Activated naive CD8-positive, alpha-beta T cell treated with anti-CD3 and anti-CD28 coated beads, Interleukin-2, amount 50 U/mL, for 24 hours (primary cell): Measurements from ENCODE around the gene TPP2.
A peak's percentile ranks its signal among the peaks of the same experiment; 100 is the strongest.

Experiments
- ATAC-seq: fragments of 150-1000 bp; cut with Tn5 transposase; one replicate; pipeline ENCODE4 v1.10.0; 2021
- DNase-seq: peaks from one replicate; pipeline ENCODE4 v3.0.0; 2021
- H3K27ac Mint-ChIP-seq: one replicate; pipeline ENCODE4 v1.8.0; 2021; ENCODE audit warnings: mild to moderate bottlenecking, mixed read lengths
- H3K27me3 Mint-ChIP-seq: one replicate; pipeline ENCODE4 v1.8.0; 2021; ENCODE audit warnings: mixed read lengths
- H3K36me3 Mint-ChIP-seq: one replicate; pipeline ENCODE4 v1.8.0; 2021; ENCODE audit warnings: low read depth, mixed read lengths
- H3K4me1 Mint-ChIP-seq: one replicate; pipeline ENCODE4 v1.8.0; 2021; ENCODE audit warnings: mixed read lengths
- H3K4me3 Mint-ChIP-seq: one replicate; pipeline ENCODE4 v1.8.0; 2021; ENCODE audit warnings: mild to moderate bottlenecking, moderate library complexity, mixed read lengths
- H3K9me3 Mint-ChIP-seq: one replicate; pipeline ENCODE4 v1.8.0; 2021; ENCODE audit warnings: mixed read lengths

The TPP2 gene

GRCh38 chr13:102596147-102597028, at the start of gene TPP2:
TPP2 (plus strand) TSS chr13:102596986; CDS start chr13:102597039, 53 bp downstream.
- DNase-seq = peak; percentile 98
- Mint-ChIP-seq H3K9me3 (no peaks in the 10 kb centered on the region), H3K27ac (peak within 1 kb of the TSS; percentile 97), H3K27me3 (no peaks in the 10 kb centered on the region), H3K4me3 (peak within 1 kb of the TSS; percentile 98), H3K36me3 (peaks cover 18% of the 10 kb centered on the region), H3K4me1 (peaks cover 69% of the 10 kb centered on the region)
- ATAC-seq = peak; percentile 94

- ATAC-seq (no peak), DNase-seq (no peak)
- Mint-ChIP-seq H3K36me3 (no peaks in the 10 kb centered on the region), H3K27ac (no peak overlapping the region), H3K4me3 (no peak overlapping the region), H3K4me1 (no peaks in the 10 kb centered on the region), H3K27me3 (no peaks in the 10 kb centered on the region), H3K9me3 (no peaks in the 10 kb centered on the region)
These were observed 48.0 kb upstream of the TPP2 start for GRCh38 chr13:102548811-102549210.

DNA sequence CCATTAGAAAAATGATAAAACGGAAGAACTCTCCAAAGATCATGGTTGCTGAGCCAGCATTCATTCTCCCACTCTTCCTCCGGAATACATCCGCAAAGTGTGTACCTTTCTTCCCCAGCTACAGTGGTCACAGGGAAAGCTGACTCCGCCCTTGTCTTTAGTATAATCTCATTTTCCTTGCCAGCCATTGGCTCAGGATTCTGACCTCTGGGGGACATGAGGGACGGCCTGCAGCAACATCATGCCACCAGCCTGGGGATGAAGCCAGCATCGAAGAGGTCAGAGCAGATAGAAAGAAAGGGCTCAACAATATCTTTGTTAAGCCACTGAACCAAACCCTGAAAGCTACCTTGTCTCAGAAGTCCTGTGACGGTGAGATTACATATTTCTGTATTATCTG, 46.3 kb upstream of the TPP2 start:
- Mint-ChIP-seq H3K4me3 (no peak overlapping the region), H3K9me3 (no peaks in the 10 kb centered on the region), H3K27ac (no peak overlapping the region), H3K4me1 (no peaks in the 10 kb centered on the region), H3K27me3 (peaks cover 5% of the 10 kb centered on the region), H3K36me3 (no peaks in the 10 kb centered on the region)
- no peak for ATAC-seq
- DNase-seq = no peak

DNA sequence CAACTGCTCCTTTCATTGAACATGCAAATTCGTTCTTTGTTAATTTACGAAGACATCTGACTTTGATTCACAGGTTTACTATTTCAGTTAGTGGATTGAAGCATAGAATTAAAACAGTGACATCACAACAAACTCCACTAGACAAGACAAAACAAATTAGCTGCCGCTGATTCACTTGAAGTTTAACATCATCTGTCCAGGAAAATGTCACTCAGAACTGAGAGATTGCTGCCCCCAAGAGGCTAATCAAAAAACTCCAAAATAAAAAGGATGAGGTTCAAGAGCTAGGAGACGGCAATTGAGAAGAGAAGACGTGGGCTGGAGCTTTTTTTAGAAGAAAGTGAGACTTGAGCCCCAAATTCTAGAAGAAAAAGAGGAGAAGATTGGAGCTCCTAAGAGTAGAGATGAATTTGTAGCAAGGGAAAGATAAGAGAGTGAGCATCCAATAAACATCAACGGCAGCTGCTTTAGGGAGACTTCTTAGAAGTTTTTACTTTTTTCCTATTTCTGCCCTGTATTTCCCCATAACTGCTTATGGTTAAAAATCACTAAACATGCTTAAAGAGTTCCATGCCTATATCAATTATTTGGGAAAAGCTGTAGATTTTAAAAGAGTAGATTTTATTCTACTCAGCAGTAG, 40.8 kb upstream of the TPP2 start:
- Mint-ChIP-seq H3K27ac (no peak overlapping the region), H3K36me3 (no peaks in the 10 kb centered on the region), H3K4me3 (no peak overlapping the region), H3K9me3 (no peaks in the 10 kb centered on the region), H3K4me1 (no peaks in the 10 kb centered on the region), H3K27me3 (peaks cover 7% of the 10 kb centered on the region)
- DNase-seq (no peak), ATAC-seq (peak; percentile 40)

- ATAC-seq = no peak
- peaks cover 7% of the 10 kb centered on the region for H3K27me3 Mint-ChIP-seq
- no peak for DNase-seq
- no peaks in the 10 kb centered on the region for H3K4me1 Mint-ChIP-seq
- H3K36me3 Mint-ChIP-seq = no peaks in the 10 kb centered on the region
- no peak overlapping the region for H3K27ac Mint-ChIP-seq
- no peaks in the 10 kb centered on the region for H3K9me3 Mint-ChIP-seq
- H3K4me3 Mint-ChIP-seq = no peak overlapping the region
These were observed 40.0 kb upstream of the TPP2 start for GRCh38 chr13:102556806-102557205.

- Mint-ChIP-seq H3K9me3 (peaks cover 4% of the 10 kb centered on the region), H3K4me1 (no peaks in the 10 kb centered on the region), H3K27me3 (peaks cover 9% of the 10 kb centered on the region), H3K36me3 (no peaks in the 10 kb centered on the region), H3K27ac (no peak overlapping the region), H3K4me3 (no peak overlapping the region)
- DNase-seq (no peak), ATAC-seq (no peak)
These were observed 38.8 kb upstream of the TPP2 start for GRCh38 chr13:102558029-102558428.

DNA sequence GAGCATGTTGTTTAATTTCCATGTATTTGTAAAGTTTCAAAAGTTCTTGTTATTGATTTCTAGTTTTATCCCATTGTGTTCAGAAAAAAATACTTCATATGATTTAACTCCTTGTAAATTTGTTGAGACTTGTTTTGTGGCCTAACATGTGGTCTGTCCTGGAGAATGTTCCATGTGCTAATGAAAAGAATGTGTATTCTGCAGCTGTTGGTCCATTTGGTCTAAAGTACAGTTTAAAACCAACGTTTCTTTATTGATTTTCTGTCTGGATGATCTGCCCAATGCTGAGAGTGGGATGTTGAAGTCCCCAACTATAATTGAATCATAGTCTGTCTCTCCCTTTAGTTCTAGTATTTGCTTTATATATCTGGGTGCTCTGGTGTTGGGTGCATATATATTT, 34.9 kb upstream of the TPP2 start:
- Mint-ChIP-seq H3K27ac (no peak overlapping the region), H3K4me1 (no peaks in the 10 kb centered on the region), H3K36me3 (no peaks in the 10 kb centered on the region), H3K27me3 (peaks cover 7% of the 10 kb centered on the region), H3K9me3 (peaks cover 4% of the 10 kb centered on the region), H3K4me3 (no peak overlapping the region)
- no peak for ATAC-seq
- no peak for DNase-seq

DNA sequence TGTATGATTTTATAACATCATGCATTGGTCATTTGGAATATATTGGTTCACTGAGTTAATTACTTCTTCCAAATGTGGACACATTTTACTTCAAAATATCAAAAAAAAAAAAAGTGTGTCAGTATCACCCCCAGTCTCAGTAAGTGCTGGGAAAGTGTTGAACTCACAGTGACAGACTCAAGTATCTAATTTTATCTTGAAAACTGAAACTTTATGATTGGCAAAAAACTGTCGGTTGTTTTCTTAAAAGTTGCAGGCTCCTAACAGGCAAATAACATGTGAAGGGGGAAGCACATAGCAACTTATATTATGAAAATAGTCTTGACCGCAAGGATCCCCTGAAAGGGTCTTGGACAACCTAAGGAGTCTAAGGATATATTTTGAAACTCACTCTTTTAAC, 33.5 kb upstream of the TPP2 start:
- no peak overlapping the region for H3K4me3 Mint-ChIP-seq
- peaks cover 7% of the 10 kb centered on the region for H3K27me3 Mint-ChIP-seq
- no peak for ATAC-seq
- H3K4me1 Mint-ChIP-seq = no peaks in the 10 kb centered on the region
- H3K36me3 Mint-ChIP-seq = no peaks in the 10 kb centered on the region
- no peak overlapping the region for H3K27ac Mint-ChIP-seq
- no peak for DNase-seq
- peaks cover 4% of the 10 kb centered on the region for H3K9me3 Mint-ChIP-seq

GRCh38 chr13:102564564-102564963, 32.2 kb upstream of the TPP2 start:
- Mint-ChIP-seq H3K27ac (no peak overlapping the region), H3K27me3 (peaks cover 7% of the 10 kb centered on the region), H3K36me3 (no peaks in the 10 kb centered on the region), H3K9me3 (peaks cover 4% of the 10 kb centered on the region), H3K4me3 (no peak overlapping the region), H3K4me1 (no peaks in the 10 kb centered on the region)
- DNase-seq (no peak), ATAC-seq (no peak)

DNA sequence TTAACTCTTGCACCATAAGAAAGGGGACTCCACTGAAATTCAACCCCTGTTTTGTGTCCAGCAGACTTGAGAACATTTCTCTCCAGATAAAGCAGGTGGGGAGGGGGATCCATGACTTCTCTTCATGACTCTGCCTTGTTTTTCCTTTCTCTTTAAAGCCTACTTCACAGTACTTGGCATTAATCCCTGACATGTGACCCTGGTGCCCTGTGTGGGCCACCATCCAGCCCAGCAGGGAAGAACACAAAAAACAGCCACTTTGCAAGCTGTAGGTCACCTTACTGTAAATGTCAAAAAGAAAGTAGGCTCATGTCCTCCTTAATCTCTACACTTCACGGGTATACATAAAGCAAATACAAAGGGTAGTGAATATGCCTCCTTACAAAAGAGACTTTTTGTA, 30.3 kb upstream of the TPP2 start:
- Mint-ChIP-seq H3K36me3 (no peaks in the 10 kb centered on the region), H3K27me3 (peaks cover 7% of the 10 kb centered on the region), H3K4me1 (no peaks in the 10 kb centered on the region), H3K4me3 (no peak overlapping the region), H3K27ac (no peak overlapping the region), H3K9me3 (peaks cover 4% of the 10 kb centered on the region)
- DNase-seq (no peak), ATAC-seq (no peak)

DNA sequence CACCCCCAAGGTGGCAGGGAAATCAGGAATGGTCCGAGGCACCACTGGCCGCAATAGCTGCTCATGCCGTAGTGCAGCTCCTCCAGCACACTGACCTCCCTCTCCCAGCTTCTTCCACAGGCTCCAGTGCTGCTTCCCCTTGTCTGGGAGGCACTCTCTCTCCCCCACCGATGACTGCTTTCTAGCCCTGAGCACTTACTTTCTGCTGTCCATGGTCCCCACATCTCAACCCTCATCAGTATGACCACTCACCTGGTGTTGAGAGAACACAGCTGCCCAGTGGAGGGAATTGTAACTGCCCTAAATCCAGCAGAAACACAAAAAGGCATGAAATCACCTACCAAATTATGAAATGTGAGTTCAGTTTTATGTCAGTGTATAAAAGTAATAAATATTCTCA, 28.9 kb upstream of the TPP2 start:
- Mint-ChIP-seq H3K4me3 (no peak overlapping the region), H3K9me3 (no peaks in the 10 kb centered on the region), H3K36me3 (no peaks in the 10 kb centered on the region), H3K4me1 (no peaks in the 10 kb centered on the region), H3K27me3 (peaks cover 6% of the 10 kb centered on the region), H3K27ac (no peak overlapping the region)
- ATAC-seq (no peak), DNase-seq (no peak)

- no peak for DNase-seq
- Mint-ChIP-seq H3K27ac (no peak overlapping the region), H3K4me1 (no peaks in the 10 kb centered on the region), H3K27me3 (peaks cover 6% of the 10 kb centered on the region), H3K36me3 (no peaks in the 10 kb centered on the region), H3K4me3 (no peak overlapping the region), H3K9me3 (no peaks in the 10 kb centered on the region)
- no peak for ATAC-seq
These were observed 27.3 kb upstream of the TPP2 start for GRCh38 chr13:102569488-102569887.

DNA sequence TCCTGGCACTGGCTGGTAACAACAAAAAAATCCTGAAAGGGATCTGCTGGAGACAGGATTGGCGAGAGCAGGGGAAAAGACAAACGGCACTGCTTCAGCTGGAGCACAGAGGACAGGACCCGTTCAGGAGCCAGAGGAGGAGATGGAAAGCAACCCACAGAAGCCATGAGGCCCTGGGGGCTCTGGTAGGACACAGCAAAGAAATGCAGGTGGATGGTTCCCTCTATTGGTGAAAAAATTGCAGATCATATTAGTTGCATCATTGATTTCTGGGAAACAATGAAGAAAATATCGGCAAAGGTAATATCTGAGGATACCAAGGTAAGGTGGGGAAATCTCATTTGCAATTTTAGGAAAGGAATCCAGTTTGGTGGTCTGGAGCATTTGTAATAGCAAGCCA, 25.7 kb upstream of the TPP2 start:
- H3K27me3 Mint-ChIP-seq = peaks cover 3% of the 10 kb centered on the region
- DNase-seq = no peak
- no peaks in the 10 kb centered on the region for H3K4me1 Mint-ChIP-seq
- ATAC-seq = no peak
- H3K4me3 Mint-ChIP-seq = no peak overlapping the region
- H3K27ac Mint-ChIP-seq = no peak overlapping the region
- H3K9me3 Mint-ChIP-seq = no peaks in the 10 kb centered on the region
- H3K36me3 Mint-ChIP-seq = no peaks in the 10 kb centered on the region

GRCh38 chr13:102572323-102572722, 24.5 kb upstream of the TPP2 start:
- Mint-ChIP-seq H3K4me1 (no peaks in the 10 kb centered on the region), H3K27me3 (no peaks in the 10 kb centered on the region), H3K27ac (no peak overlapping the region), H3K36me3 (no peaks in the 10 kb centered on the region), H3K9me3 (no peaks in the 10 kb centered on the region), H3K4me3 (no peak overlapping the region)
- ATAC-seq (no peak), DNase-seq (no peak)

DNA sequence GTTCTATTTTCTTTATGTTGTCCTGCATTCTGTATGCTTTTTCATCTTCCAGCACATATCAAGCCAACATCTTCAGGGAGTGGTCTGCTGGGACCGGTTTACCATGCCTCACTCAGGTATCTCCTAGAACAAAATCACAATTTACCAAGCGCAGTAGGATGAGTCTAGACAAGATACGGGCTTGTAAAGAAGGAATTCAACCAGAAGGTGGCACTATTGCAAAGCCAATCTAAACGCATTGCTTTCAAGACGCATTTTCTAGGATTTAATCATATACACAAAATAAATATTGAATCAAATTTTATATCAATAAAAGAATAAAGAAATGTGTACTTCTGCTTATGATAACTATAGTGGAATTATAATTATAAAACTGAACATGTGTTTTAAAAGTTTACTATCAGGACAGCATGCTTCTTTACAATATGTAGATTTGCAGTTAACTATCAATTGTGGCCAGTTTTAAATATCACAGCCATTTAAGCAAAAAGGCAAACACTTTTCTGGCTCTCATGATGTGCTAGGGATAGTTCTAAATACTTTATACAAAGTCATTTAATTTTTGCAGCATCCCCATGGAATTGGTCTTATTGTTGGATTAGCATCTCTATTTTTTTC, 16.1 kb upstream of the TPP2 start:
- H3K4me3 Mint-ChIP-seq = no peak overlapping the region
- H3K9me3 Mint-ChIP-seq = no peaks in the 10 kb centered on the region
- DNase-seq (no peak), ATAC-seq (peak; percentile 67)
- peaks cover 2% of the 10 kb centered on the region for H3K27me3 Mint-ChIP-seq
- H3K27ac Mint-ChIP-seq = no peak overlapping the region
- H3K4me1 Mint-ChIP-seq = peaks cover 8% of the 10 kb centered on the region
- H3K36me3 Mint-ChIP-seq = no peaks in the 10 kb centered on the region
